Mesendoderm (in vitro differentiated cells): ENCODE data around the gene MACROD2.

ENCODE experiments used
- DNase-seq: peaks from one replicate; pipeline ENCODE4 v3.0.0; 2013
- H2AK5ac ChIP-seq: 2 replicates; pipeline ENCODE4 v1.6.1; 2013; ENCODE audit warnings: low read length, inconsistent platforms
- H2BK120ac ChIP-seq: 2 replicates; pipeline ENCODE4 v1.6.1; 2013; ENCODE audit warnings: low read depth, mild to moderate bottlenecking, low read length, moderate library complexity, mixed read lengths
- H2BK15ac ChIP-seq: replicated peaks from 2 replicates; pipeline ENCODE4 v1.6.1; 2013; ENCODE audit warnings: low read depth, mild to moderate bottlenecking, moderate library complexity
- H2BK5ac ChIP-seq: 2 replicates; pipeline ENCODE4 v1.6.1; 2013; ENCODE audit warnings: low read length, inconsistent platforms
- H3K18ac ChIP-seq: 2 replicates; pipeline ENCODE4 v1.6.1; 2013; ENCODE audit warnings: mild to moderate bottlenecking, low read length, mixed read lengths
- H3K23ac ChIP-seq: one replicate; pipeline ENCODE4 v1.6.1; 2013; ENCODE audit warnings: low read length
- H3K27ac ChIP-seq: 2 replicates; pipeline ENCODE4 v1.5.1; 2013; ENCODE audit warnings: low read depth, mild to moderate bottlenecking, inconsistent platforms, low read length, moderate library complexity
- H3K27me3 ChIP-seq: 2 replicates; pipeline ENCODE4 v1.6.1; 2013; ENCODE audit warnings: low read length, control low read depth, mild to moderate bottlenecking, inconsistent platforms; ENCODE audit not compliant: insufficient read depth, poor library complexity
- H3K36me3 ChIP-seq: 2 replicates; pipeline ENCODE4 v1.6.1; 2013; ENCODE audit warnings: low read length, inconsistent platforms; ENCODE audit not compliant: control insufficient read depth, insufficient read depth
- H3K4ac ChIP-seq: one replicate; pipeline ENCODE4 v1.6.1; 2013; ENCODE audit warnings: low read depth, mild to moderate bottlenecking, low read length, moderate library complexity
- H3K4me1 ChIP-seq: 2 replicates; pipeline ENCODE4 v1.6.1; 2013; ENCODE audit warnings: low read depth, low read length, inconsistent platforms; ENCODE audit not compliant: control insufficient read depth
- H3K4me2 ChIP-seq: 2 replicates; pipeline ENCODE4 v1.6.1; 2013; ENCODE audit warnings: low read length
- H3K4me3 ChIP-seq: 2 replicates; pipeline ENCODE4 v1.5.1; 2013; ENCODE audit warnings: mild to moderate bottlenecking, low read length
- H3K56ac ChIP-seq: one replicate; pipeline ENCODE4 v1.6.1; 2013; ENCODE audit warnings: low read length
- H3K79me1 ChIP-seq: 2 replicates; pipeline ENCODE4 v1.6.1; 2013; ENCODE audit warnings: low read length, inconsistent platforms
- H3K79me2 ChIP-seq: 2 replicates; pipeline ENCODE4 v1.6.1; 2013; ENCODE audit warnings: mild to moderate bottlenecking, low read length; ENCODE audit not compliant: control insufficient read depth, insufficient read depth
- H3K9ac ChIP-seq: 2 replicates; pipeline ENCODE4 v1.6.1; 2013; ENCODE audit warnings: low read length, inconsistent platforms
- H4K5ac ChIP-seq: one replicate; pipeline ENCODE4 v1.6.1; 2013; ENCODE audit warnings: low read length
- H4K8ac ChIP-seq: one replicate; pipeline ENCODE4 v1.6.1; 2013; ENCODE audit warnings: low read depth, mild to moderate bottlenecking, control low read depth, low read length, moderate library complexity
- WGBS: extraction: QIAGEN DNeasy Blood & Tissue Kit; methylation state at CpG from one replicate; pipeline ENCODE4 v1.1.7; 2013; ENCODE audit warnings: low lambda C conversion rate, missing lambda C conversion rate; ENCODE audit not compliant: insufficient coverage; ENCODE audit errors: extremely low coverage; 5-methylcytosine and 5-hydroxymethylcytosine counted together

The MACROD2 gene

GRCh38 chr20:14582855-14583254 lies 587.5 kb downstream of the MACROD2 start:
- Histone ChIP-seq H3K27me3 (no peaks in the 10 kb centered on the region), H2BK15ac (no peak overlapping the region), H3K4me3 (no peak overlapping the region), H2BK120ac (no peak overlapping the region), H3K4ac (no peak overlapping the region), H4K8ac (no peak overlapping the region), H3K56ac (no peak overlapping the region), H3K18ac (no peak overlapping the region), H2AK5ac (no peak overlapping the region), H3K27ac (no peak overlapping the region), H3K4me1 (no peaks in the 10 kb centered on the region), H4K5ac (no peak overlapping the region), H3K4me2 (no peak overlapping the region), H3K79me1 (no peaks in the 10 kb centered on the region), H3K36me3 (no peaks in the 10 kb centered on the region), H2BK5ac (no peak overlapping the region), H3K23ac (no peak overlapping the region), H3K79me2 (no peaks in the 10 kb centered on the region), H3K9ac (no peak overlapping the region)
- DNase-seq: no peak
- no CpG with 5 or more reads among the region's 3 CpGs for WGBS

- H3K36me3 ChIP-seq: no peaks in the 10 kb centered on the region
- no peak overlapping the region for H3K9ac ChIP-seq
- no peak overlapping the region for H3K4ac ChIP-seq
- H4K8ac ChIP-seq: no peak overlapping the region
- no peak overlapping the region for H3K18ac ChIP-seq
- WGBS: no CpG with 5 or more reads among the region's 1 CpG
- no peak overlapping the region for H3K56ac ChIP-seq
- H3K4me2 ChIP-seq: no peak overlapping the region
- no peak for DNase-seq
- H3K79me2 ChIP-seq: no peaks in the 10 kb centered on the region
- H3K4me3 ChIP-seq: no peak overlapping the region
- no peak overlapping the region for H2BK15ac ChIP-seq
- H3K79me1 ChIP-seq: no peaks in the 10 kb centered on the region
- no peak overlapping the region for H3K23ac ChIP-seq
- no peak overlapping the region for H3K27ac ChIP-seq
- no peak overlapping the region for H4K5ac ChIP-seq
- no peak overlapping the region for H2BK120ac ChIP-seq
- H2AK5ac ChIP-seq: no peak overlapping the region
- H3K4me1 ChIP-seq: no peaks in the 10 kb centered on the region
- H3K27me3 ChIP-seq: no peaks in the 10 kb centered on the region
- H2BK5ac ChIP-seq: no peak overlapping the region
These were observed 588.1 kb downstream of the MACROD2 start for GRCh38 chr20:14583413-14583812.

GRCh38 chr20:14589383-14589782 lies 594.1 kb downstream of the MACROD2 start:
- H3K56ac ChIP-seq: no peak overlapping the region
- no peak overlapping the region for H3K4ac ChIP-seq
- no peak overlapping the region for H3K9ac ChIP-seq
- no peak for DNase-seq
- H3K4me3 ChIP-seq: no peak overlapping the region
- H3K36me3 ChIP-seq: no peaks in the 10 kb centered on the region
- no peak overlapping the region for H4K5ac ChIP-seq
- H3K79me1 ChIP-seq: no peaks in the 10 kb centered on the region
- no peaks in the 10 kb centered on the region for H3K4me1 ChIP-seq
- no peaks in the 10 kb centered on the region for H3K27me3 ChIP-seq
- H2BK5ac ChIP-seq: no peak overlapping the region
- H4K8ac ChIP-seq: no peak overlapping the region
- no peaks in the 10 kb centered on the region for H3K79me2 ChIP-seq
- H2BK120ac ChIP-seq: no peak overlapping the region
- H2BK15ac ChIP-seq: no peak overlapping the region
- WGBS: no CpG with 5 or more reads among the region's 2 CpGs
- H3K4me2 ChIP-seq: no peak overlapping the region
- H2AK5ac ChIP-seq: no peak overlapping the region
- no peak overlapping the region for H3K23ac ChIP-seq
- H3K27ac ChIP-seq: no peak overlapping the region
- no peak overlapping the region for H3K18ac ChIP-seq

- no CpG with 5 or more reads among the region's 8 CpGs for WGBS
- Histone ChIP-seq H3K4me1 (no peaks in the 10 kb centered on the region), H2BK15ac (no peak overlapping the region), H3K4ac (no peak overlapping the region), H3K27me3 (no peaks in the 10 kb centered on the region), H4K5ac (no peak overlapping the region), H3K23ac (no peak overlapping the region), H2AK5ac (no peak overlapping the region), H3K18ac (no peak overlapping the region), H3K4me2 (no peak overlapping the region), H3K4me3 (no peak overlapping the region), H3K36me3 (no peaks in the 10 kb centered on the region), H2BK120ac (no peak overlapping the region), H3K79me2 (no peaks in the 10 kb centered on the region), H2BK5ac (no peak overlapping the region), H3K79me1 (no peaks in the 10 kb centered on the region), H4K8ac (no peak overlapping the region), H3K27ac (no peak overlapping the region), H3K56ac (no peak overlapping the region), H3K9ac (no peak overlapping the region)
- no peak for DNase-seq
These were observed 599.7 kb downstream of the MACROD2 start for GRCh38 chr20:14595051-14595450.

GRCh38 chr20:14597206-14597715 lies 601.9 kb downstream of the MACROD2 start:
- no peaks in the 10 kb centered on the region for H3K79me2 ChIP-seq
- no peak overlapping the region for H2BK120ac ChIP-seq
- H3K56ac ChIP-seq: no peak overlapping the region
- no peak overlapping the region for H2BK15ac ChIP-seq
- H3K23ac ChIP-seq: no peak overlapping the region
- H3K4ac ChIP-seq: no peak overlapping the region
- no peaks in the 10 kb centered on the region for H3K27me3 ChIP-seq
- H4K8ac ChIP-seq: no peak overlapping the region
- no peak overlapping the region for H3K4me3 ChIP-seq
- H4K5ac ChIP-seq: no peak overlapping the region
- no peak overlapping the region for H2BK5ac ChIP-seq
- H3K9ac ChIP-seq: no peak overlapping the region
- no peak overlapping the region for H3K18ac ChIP-seq
- no peak overlapping the region for H2AK5ac ChIP-seq
- no peaks in the 10 kb centered on the region for H3K4me1 ChIP-seq
- H3K27ac ChIP-seq: no peak overlapping the region
- no peaks in the 10 kb centered on the region for H3K79me1 ChIP-seq
- DNase-seq: no peak
- H3K4me2 ChIP-seq: no peak overlapping the region
- no peaks in the 10 kb centered on the region for H3K36me3 ChIP-seq

GRCh38 chr20:14599613-14600012 lies 604.3 kb downstream of the MACROD2 start:
- Histone ChIP-seq H3K4me2 (no peak overlapping the region), H4K5ac (no peak overlapping the region), H2BK15ac (no peak overlapping the region), H2BK120ac (no peak overlapping the region), H2AK5ac (no peak overlapping the region), H2BK5ac (no peak overlapping the region), H3K9ac (no peak overlapping the region), H3K27me3 (no peaks in the 10 kb centered on the region), H3K79me2 (no peaks in the 10 kb centered on the region), H3K79me1 (no peaks in the 10 kb centered on the region), H3K27ac (no peak overlapping the region), H3K4me1 (no peaks in the 10 kb centered on the region), H4K8ac (no peak overlapping the region), H3K4me3 (no peak overlapping the region), H3K23ac (no peak overlapping the region), H3K18ac (no peak overlapping the region), H3K36me3 (no peaks in the 10 kb centered on the region), H3K4ac (no peak overlapping the region), H3K56ac (no peak overlapping the region)
- peak; percentile 41 for DNase-seq
- no CpG with 5 or more reads among the region's 3 CpGs for WGBS
